ENCODE results near the gene HLA-DMA.
A peak's percentile ranks its signal among the peaks of the same experiment; 100 is the strongest.

HLA-DMA gene

DNA sequence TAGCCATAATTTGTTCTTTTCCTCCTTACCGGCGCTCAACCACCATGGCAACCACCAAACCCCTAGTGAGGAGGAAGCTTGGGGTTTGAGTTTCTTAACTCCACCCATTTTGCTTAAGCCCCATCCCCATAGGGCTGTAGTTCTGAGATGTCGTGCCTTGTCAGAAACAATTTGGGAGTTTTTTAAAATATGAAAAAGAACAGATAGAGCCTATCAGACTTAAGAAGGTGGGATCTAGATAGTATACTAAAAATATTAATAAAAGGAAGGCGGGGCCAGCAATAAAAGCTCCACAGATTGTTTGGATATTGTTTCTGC lies 21.1 kb upstream of the HLA-DMA start:
- 0% methylated on average over 1 of the region's 4 CpGs; no CpG with 5 or more reads in 1 of the 2 experiments for WGBS, 2 experiments (ENCODE audit: insufficient coverage in 2 of 2)
- Histone ChIP-seq H3K4me1 (ENCODE audit: control insufficient read depth, insufficient read depth, low read length, poor library complexity, severe bottlenecking) (peaks cover 14% of the 10 kb centered on the region), H3K4me3 (ENCODE audit: extremely low read depth, insufficient read depth, low read length, poor library complexity, severe bottlenecking) (peak overlapping the region; percentile 96), H3K27ac (ENCODE audit: low read depth, low read length, severe bottlenecking) (no peak overlapping the region), H3K36me3 (ENCODE audit: control insufficient read depth, insufficient read depth, low read length) (peaks cover 70% of the 10 kb centered on the region), H3K9me3 (ENCODE audit: control insufficient read depth, low read length) (no peaks in the 10 kb centered on the region)

DNA sequence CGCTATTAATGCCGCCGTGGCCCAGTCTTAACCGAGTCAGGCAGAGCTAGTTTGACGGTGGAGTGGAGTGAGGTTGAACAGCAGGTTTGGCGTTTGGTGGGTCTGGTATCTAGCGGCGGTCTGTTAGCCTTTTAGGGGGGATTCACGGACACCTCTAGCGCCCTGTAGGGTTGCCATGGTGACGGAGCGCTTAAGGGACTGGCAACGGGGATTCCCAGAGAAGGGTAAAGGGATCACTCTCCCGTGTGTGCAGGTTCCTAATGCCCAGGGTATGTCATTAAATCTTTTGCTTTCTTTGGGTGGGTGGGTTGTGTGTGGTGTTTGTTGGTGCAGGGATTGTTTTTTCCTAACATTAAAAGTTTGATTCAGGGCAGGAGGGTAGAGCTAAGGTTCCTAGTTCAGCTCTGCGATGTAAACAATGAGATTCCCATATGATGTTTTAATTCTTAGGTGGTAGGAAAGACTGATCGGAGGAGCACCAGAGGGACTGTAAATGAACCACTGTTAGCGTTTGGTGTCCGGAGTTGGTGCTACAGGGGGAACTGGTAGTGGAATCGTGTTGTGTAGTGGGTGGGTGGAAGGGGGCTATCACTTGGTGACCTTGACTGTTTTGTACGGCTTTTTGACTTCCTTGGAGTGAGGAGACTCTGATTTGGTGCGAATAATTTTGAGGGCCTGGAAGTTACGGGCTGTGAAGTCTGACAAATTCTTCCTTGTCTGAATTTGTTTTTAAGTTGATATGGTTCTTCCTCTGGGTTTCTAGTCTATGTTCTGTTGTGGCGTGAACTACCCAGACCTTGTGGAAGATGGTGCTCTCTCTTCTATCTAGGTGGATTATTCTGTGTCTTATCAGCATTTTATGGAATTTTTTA lies 20.5 kb upstream of the HLA-DMA start:
- peaks cover 14% of the 10 kb centered on the region for H3K4me1 ChIP-seq (ENCODE audit: control insufficient read depth, insufficient read depth, low read length, poor library complexity, severe bottlenecking)
- H3K4me3 ChIP-seq (ENCODE audit: extremely low read depth, insufficient read depth, low read length, poor library complexity, severe bottlenecking) = peak overlapping the region; percentile 96
- peaks cover 64% of the 10 kb centered on the region for H3K36me3 ChIP-seq (ENCODE audit: control insufficient read depth, insufficient read depth, low read length)
- H3K27ac ChIP-seq (ENCODE audit: low read depth, low read length, severe bottlenecking) = peak overlapping the region; percentile 80
- no peaks in the 10 kb centered on the region for H3K9me3 ChIP-seq (ENCODE audit: control insufficient read depth, low read length)
- WGBS, 2 experiments (ENCODE audit: insufficient coverage in 2 of 2) = 0% methylated on average over 15 to 19 of the region's 23 CpGs

DNA sequence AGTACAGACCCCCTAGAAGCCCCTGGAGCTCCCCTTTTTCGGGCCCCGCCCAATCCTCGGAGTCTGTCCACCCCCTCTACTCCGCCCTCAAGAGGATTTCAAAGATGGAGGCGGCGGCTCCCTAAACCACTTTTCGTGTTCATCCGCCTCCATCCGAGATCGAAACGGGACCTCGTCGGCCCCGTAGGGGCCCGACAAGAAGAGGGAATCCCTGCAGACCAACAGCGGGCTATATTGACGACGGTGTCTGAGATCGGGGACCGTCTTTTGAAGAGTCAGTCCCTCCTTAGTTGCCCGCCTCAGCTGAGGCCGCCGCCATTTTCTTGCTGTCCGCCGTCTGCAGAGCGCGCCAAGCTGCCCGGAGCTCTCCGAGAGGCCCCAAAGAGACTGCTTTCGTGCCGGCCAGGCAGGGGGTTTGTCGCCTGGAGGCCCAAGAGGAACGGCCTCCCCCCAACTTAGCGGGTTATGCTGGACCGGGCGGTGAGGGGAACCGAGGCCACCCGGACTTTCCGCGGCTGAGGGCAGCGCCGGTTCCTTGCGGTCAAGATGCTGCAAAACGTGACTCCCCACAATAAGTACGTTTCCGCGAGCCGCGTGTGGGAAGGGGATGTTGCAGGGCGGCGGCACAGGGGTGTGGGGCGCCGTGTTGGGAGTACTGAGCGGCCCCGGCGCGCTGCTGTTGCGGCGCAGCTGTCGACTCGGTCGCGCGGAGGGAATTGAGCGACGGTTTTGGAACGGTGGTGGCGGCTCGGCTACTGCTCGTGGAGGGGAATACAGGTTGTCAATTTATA lies 19.7 kb upstream of the HLA-DMA start:
- no peaks in the 10 kb centered on the region for H3K9me3 ChIP-seq (ENCODE audit: control insufficient read depth, low read length)
- peaks cover 55% of the 10 kb centered on the region for H3K36me3 ChIP-seq (ENCODE audit: control insufficient read depth, insufficient read depth, low read length)
- peaks cover 14% of the 10 kb centered on the region for H3K4me1 ChIP-seq (ENCODE audit: control insufficient read depth, insufficient read depth, low read length, poor library complexity, severe bottlenecking)
- WGBS, 2 experiments (ENCODE audit: insufficient coverage in 2 of 2) = 0% methylated on average over 56 to 61 of the region's 70 CpGs
- peak overlapping the region; percentile 80 for H3K27ac ChIP-seq (ENCODE audit: low read depth, low read length, severe bottlenecking)
- peak overlapping the region; percentile 96 for H3K4me3 ChIP-seq (ENCODE audit: extremely low read depth, insufficient read depth, low read length, poor library complexity, severe bottlenecking)

DNA sequence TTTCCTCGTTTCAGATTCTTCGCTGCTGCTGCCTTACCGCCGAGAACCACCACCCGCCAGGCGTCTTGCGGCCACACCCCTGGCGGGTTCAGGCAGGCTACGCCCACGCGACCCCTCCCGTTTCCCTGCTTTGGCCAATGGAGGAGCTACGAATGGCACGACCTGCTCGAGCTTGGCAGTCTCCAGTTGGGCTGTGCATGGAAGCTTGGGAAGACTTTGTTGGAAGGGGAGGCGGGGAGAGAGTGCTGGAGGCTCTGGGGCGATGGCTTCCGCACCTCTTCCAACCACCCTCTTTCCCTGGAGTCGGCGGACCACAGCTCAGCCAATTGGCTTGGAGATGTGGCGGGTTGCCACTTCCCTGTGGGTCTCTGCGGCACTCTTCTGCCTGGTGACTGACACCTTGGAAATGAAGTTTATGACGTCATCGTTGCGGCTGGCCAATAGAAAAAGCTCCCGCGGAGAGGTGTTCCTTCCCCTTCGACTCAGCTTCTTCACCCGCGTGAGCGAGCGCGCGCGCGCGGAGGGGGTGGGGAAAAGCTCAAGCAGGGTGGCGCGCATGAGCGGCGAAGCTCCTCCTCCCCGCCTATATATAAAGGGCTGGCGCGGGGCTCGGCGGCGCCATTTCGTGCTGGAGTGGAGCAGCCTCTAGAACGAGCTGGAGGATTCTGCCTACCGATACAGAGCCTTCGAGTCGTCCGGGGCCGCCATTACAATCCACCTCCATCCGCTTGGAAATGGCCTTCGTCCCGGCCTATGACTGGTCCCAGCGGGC lies 18.9 kb upstream of the HLA-DMA start:
- H3K36me3 ChIP-seq (ENCODE audit: control insufficient read depth, insufficient read depth, low read length) = peaks cover 48% of the 10 kb centered on the region
- H3K27ac ChIP-seq (ENCODE audit: low read depth, low read length, severe bottlenecking) = peak overlapping the region; percentile 100
- 0 to 1% methylated on average over 28 to 31 of the region's 58 CpGs for WGBS, 2 experiments (ENCODE audit: insufficient coverage in 2 of 2)
- H3K4me1 ChIP-seq (ENCODE audit: control insufficient read depth, insufficient read depth, low read length, poor library complexity, severe bottlenecking) = peaks cover 16% of the 10 kb centered on the region
- peak overlapping the region; percentile 96 for H3K4me3 ChIP-seq (ENCODE audit: extremely low read depth, insufficient read depth, low read length, poor library complexity, severe bottlenecking)
- no peaks in the 10 kb centered on the region for H3K9me3 ChIP-seq (ENCODE audit: control insufficient read depth, low read length)

DNA sequence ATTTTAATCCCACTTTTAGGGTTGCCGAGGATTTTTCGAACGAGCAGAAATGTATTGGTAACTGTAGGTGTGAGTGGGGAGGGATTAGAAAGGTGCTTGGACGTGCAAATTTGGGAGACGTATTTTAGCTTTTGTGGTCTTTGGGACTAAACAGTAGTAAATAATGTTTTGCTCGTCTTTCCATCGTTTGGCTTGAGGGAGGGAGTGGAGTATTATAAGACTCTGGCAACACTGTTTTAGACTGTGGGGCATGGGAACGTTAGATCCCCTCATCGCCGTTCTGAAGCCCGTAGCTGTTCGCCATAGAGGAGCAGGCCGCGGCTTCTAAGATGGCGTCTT lies 18.3 kb upstream of the HLA-DMA start:
- WGBS, 2 experiments (ENCODE audit: insufficient coverage in 2 of 2) = 0 to 1% methylated on average over 11 to 15 of the region's 15 CpGs

DNA sequence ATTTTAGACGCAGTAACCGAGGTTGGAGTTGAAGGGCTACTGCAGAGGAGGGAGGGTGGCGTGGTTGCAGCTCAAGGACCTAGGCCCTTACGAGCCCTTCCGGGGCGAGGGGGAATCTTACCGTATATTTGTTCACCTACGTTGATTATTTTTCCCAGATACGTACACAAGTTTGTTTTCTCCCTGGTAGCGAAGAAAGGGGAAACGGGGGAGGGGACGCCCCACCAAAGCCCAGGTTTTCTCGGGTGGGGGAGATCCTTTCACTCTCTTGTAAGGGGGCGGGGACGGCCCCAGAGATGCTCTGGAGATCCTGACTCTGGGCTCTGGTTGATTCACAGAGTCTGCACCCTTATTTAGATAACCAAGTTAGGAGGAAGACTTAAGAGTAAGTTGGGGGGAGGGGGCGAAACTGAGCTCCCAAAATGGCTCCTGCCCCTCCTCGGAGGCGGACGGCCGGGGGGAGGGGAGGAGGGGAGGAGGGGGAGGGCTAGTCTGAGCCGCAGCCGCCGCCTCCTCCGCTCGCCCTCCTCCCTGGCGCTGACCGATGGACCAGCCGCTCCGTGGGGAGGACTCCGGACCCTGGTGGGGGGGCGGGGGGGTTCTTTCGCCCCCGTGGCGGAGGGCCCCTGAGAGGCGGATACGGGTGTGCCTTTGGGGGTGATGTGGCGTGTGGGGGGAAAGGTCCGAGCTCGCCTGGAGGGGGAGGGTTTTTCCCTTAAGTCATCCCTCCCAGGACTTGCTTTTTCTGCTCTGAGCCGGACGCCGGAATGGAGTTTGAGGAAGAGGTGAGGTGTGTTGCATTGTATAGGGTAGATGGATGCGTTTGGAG lies 17.7 kb upstream of the HLA-DMA start:
- WGBS, 2 experiments (ENCODE audit: insufficient coverage in 2 of 2) = 1% methylated on average over 13 to 17 of the region's 43 CpGs
- Histone ChIP-seq H3K36me3 (ENCODE audit: control insufficient read depth, insufficient read depth, low read length) (peaks cover 36% of the 10 kb centered on the region), H3K27ac (ENCODE audit: low read depth, low read length, severe bottlenecking) (peak overlapping the region; percentile 100), H3K9me3 (ENCODE audit: control insufficient read depth, low read length) (no peaks in the 10 kb centered on the region), H3K4me3 (ENCODE audit: extremely low read depth, insufficient read depth, low read length, poor library complexity, severe bottlenecking) (peak overlapping the region; percentile 96), H3K4me1 (ENCODE audit: control insufficient read depth, insufficient read depth, low read length, poor library complexity, severe bottlenecking) (peaks cover 9% of the 10 kb centered on the region)

More for the DNA sequence above, 18.3 kb upstream of the HLA-DMA start:
- Histone ChIP-seq H3K36me3 (ENCODE audit: control insufficient read depth, insufficient read depth, low read length) (peaks cover 42% of the 10 kb centered on the region), H3K4me3 (ENCODE audit: extremely low read depth, insufficient read depth, low read length, poor library complexity, severe bottlenecking) (peak overlapping the region; percentile 96), H3K27ac (ENCODE audit: low read depth, low read length, severe bottlenecking) (peak overlapping the region; percentile 100), H3K9me3 (ENCODE audit: control insufficient read depth, low read length) (no peaks in the 10 kb centered on the region), H3K4me1 (ENCODE audit: control insufficient read depth, insufficient read depth, low read length, poor library complexity, severe bottlenecking) (peaks cover 14% of the 10 kb centered on the region)

DNA sequence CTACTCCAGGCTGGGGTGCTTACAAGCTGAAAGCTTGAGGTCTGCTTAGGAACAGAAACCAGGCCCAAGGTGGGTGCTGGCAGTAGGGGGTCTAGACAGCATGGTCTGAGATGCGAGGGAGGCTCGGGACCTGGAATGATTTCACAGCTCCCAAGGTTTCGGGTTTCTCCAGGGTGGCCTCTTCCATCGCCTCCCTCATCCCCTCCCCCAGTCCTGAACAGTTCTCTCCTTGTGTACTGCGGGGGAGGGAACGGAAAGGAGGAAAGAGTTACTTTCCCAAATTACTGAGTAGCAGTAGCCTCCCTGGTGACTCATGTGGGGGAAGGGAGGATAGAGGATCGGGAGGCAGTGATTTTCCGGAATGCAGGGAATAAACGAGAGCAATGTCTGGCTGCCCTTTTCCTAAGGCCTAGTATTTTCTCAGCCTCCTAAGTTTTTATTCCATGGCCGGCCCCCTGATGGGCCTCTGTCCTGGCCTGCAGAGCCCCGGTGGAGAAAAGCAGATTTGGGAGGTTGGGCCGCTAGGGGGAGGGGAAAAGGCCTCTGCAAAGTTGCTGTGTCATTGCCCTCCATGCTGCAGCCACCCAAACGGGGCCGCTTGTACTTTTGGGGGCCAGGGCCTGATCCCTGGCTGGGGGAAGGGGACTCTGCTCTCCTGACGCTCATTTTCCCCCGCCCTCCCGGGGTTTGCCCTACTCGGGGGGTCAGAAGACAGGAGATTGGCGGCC lies 17.0 kb upstream of the HLA-DMA start:
- peaks cover 28% of the 10 kb centered on the region for H3K36me3 ChIP-seq (ENCODE audit: control insufficient read depth, insufficient read depth, low read length)
- H3K4me3 ChIP-seq (ENCODE audit: extremely low read depth, insufficient read depth, low read length, poor library complexity, severe bottlenecking) = peak overlapping the region; percentile 96
- H3K4me1 ChIP-seq (ENCODE audit: control insufficient read depth, insufficient read depth, low read length, poor library complexity, severe bottlenecking) = peaks cover 6% of the 10 kb centered on the region
- H3K27ac ChIP-seq (ENCODE audit: low read depth, low read length, severe bottlenecking) = peak overlapping the region; percentile 100
- 0% methylated on average over 3 to 7 of the region's 19 CpGs for WGBS, 2 experiments (ENCODE audit: insufficient coverage in 2 of 2)
- no peaks in the 10 kb centered on the region for H3K9me3 ChIP-seq (ENCODE audit: control insufficient read depth, low read length)

DNA sequence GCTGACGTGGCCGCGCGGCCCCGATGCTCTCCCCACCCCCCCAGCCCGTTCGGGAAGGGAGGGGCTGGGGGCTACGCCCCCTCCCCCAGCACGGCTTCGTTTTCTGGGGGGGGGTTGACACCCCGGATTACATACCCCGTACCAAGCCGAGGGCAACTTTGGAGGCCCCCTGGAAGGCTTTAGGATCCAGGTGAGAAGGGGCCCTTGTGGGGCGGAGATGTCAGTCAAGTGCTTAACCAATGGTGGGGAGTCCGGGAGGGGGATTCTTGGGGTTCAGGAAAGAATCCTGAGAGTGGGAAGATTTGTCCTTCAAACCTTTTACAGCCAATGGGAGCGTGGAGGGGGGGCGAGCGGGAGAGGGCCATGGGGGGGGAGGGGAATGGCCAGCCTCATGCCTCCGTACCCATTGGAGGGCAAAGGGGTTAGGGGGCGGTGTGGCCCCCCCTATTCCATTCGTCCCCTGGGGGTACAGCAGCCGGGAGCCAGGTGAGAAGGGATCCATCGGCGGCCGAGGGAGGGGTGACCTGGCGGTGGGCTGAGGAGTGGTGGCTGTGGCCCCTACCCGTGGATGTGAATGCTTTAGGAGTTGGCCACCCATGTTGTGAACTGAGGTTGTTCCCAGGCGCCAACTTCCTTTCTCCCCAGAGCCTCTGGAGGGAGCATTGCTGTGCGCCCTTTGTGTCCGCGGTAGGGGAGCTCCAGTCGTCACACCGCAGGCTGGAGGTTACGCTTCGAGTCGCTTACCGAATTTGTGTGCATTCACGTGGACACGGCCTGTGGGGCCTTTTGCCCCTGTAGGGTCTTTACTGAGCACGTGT lies 16.2 kb upstream of the HLA-DMA start:
- WGBS, 2 experiments (ENCODE audit: insufficient coverage in 2 of 2) = 0% methylated on average over 19 to 24 of the region's 40 CpGs
- Histone ChIP-seq H3K27ac (ENCODE audit: low read depth, low read length, severe bottlenecking) (peak overlapping the region; percentile 100), H3K9me3 (ENCODE audit: control insufficient read depth, low read length) (no peaks in the 10 kb centered on the region), H3K36me3 (ENCODE audit: control insufficient read depth, insufficient read depth, low read length) (peaks cover 21% of the 10 kb centered on the region), H3K4me3 (ENCODE audit: extremely low read depth, insufficient read depth, low read length, poor library complexity, severe bottlenecking) (peak overlapping the region; percentile 96), H3K4me1 (ENCODE audit: control insufficient read depth, insufficient read depth, low read length, poor library complexity, severe bottlenecking) (peaks cover 6% of the 10 kb centered on the region)

Measured in mesodermal cell (in vitro differentiated cells).